Left renal pelvis (tissue), 4 donors: ENCODE results near the gene RASSF4. TPM values are rescaled to one million over a fixed set of nuclear protein-coding genes. Genes with fewer than 3 reads are reported as not detected.
A peak's percentile ranks its signal among the peaks of the same experiment; 100 is the strongest.

Source experiments
- DNase-seq, 4 donors: peaks; one replicate each; pipeline ENCODE4 v3.0.0-alpha.2; 2013; ENCODE audit warnings: low read depth in 4 of 4, low spot score in 3 of 4
- polyA plus RNA-seq, 4 donors: library from polyadenylated mRNA; unstranded; fragments of 120-200 nt; gene quantifications; one replicate each; pipeline ENCODE4 v1.2.1, GENCODE V29; 2013; ENCODE audit not compliant: insufficient read length in 4 of 4

Gene RASSF4
- polyA plus RNA-seq, 4 donors, result 12.7 to 39.2 (median 24.1) TPM

- no peak for DNase-seq
These were observed 25.6 kb downstream of the RASSF4 start for GRCh38 chr10:44985175-44985681.

DNA sequence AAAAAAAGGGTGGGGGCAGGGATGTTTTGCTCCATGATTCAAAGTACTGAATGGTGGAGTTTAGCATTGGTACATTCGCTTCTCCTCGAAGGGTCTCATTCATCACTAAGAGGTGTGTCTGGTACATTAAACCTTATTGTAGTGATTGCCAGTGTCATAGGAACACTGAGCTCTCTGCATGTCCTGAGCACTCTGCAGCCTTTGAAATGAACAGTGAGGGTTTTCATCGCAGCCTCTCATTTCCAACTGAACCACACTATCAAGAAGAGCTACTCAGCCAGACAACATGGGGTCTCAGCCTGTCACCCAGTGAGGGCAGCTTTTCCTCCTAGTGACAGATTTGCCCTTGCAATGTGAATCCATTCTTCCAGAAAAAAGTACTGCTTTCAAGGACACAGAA lies 26.6 kb downstream of the RASSF4 start:
- no peak for DNase-seq

GRCh38 chr10:44986670-44987069 lies 27.1 kb downstream of the RASSF4 start:
- no peak for DNase-seq

DNA sequence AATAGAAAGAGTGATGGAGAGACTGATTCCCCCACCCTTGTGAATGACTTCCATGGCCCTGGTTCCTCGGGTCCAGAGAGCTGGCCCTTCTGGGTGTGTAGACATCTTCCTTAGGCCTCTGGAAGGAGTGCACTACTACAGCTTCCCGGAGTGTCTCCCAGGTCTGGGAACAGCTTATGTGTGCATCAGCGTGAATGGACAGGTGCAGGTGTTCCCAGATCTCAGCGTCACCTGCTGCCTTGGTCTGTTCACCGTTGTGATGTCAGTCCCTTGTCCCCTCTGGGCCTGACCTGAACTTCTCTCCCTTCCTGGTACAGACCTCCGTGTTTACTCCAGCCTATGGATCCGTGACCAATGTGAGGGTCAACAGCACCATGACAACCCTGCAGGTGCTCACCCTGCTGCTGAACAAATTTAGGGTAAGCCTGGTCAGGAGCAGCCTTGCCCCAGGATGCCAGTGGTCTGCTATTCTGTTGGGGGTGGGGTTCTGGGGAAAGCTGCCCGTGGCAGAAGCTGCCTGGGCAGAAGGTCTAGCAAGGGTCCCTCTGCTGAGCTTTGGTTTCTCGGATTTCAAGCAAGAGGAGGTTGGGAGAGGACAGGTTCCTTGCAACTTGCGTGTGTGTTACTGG lies 29.5 kb downstream of the RASSF4 start:
- DNase-seq, result no peak

GRCh38 chr10:44989597-44990301 lies 30.1 kb downstream of the RASSF4 start:
- DNase-seq, result no peak

DNA sequence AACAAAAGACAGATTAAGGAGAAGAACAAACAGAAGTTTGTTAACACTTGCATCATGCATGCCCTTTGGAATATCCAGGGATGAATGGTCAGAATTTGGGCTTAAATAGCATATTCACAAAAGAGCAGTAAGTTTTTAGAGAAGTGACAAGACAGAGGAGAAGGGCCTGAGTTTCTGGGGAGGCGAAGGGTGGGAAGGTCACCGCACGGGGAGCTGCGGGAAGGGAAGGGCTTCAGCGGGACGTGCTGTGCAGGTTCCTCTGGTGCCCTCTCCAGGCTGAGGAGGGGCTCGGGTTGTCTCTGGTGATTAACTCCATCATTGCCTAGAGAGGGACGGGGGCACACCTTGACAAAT lies 30.7 kb downstream of the RASSF4 start:
- DNase-seq, result no peak

DNA sequence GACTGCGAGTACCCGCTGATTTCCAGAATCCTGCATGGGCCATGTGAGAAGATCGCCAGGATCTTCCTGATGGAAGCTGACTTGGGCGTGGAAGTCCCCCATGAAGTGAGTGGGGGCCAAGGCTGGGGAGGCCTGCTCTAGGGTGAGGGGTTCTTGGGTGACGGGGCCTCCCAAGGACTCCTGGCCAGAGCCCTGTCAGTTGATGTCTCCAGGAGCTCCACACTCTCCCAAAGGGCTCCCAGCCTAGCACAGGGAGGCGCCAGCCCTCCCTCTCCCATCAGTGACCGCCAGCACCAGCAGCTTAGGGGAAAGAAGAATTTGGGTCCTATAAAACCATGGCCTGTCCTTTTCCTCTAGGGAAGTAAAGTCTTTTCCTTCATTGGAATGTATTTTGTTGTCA lies 31.4 kb downstream of the RASSF4 start:
- DNase-seq, result no peak

DNA sequence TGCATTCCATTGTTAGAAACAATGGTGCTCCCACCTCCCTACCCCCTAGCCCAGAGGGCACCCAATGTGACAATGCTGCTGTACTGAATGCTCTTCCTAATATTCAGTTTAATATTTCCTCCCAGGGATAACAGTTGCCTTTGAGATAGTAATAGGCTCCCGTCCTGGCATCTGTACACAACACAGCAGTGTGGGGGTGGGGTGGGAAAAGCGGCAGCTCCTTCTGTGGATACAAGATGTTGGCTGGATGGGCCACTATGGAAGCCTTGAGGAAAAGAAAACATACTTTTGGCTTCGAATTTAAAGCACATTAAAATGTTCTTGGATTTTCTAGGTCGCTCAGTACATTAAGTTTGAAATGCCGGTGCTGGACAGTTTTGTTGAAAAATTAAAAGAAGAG lies 32.0 kb downstream of the RASSF4 start:
- DNase-seq, result no peak

DNA sequence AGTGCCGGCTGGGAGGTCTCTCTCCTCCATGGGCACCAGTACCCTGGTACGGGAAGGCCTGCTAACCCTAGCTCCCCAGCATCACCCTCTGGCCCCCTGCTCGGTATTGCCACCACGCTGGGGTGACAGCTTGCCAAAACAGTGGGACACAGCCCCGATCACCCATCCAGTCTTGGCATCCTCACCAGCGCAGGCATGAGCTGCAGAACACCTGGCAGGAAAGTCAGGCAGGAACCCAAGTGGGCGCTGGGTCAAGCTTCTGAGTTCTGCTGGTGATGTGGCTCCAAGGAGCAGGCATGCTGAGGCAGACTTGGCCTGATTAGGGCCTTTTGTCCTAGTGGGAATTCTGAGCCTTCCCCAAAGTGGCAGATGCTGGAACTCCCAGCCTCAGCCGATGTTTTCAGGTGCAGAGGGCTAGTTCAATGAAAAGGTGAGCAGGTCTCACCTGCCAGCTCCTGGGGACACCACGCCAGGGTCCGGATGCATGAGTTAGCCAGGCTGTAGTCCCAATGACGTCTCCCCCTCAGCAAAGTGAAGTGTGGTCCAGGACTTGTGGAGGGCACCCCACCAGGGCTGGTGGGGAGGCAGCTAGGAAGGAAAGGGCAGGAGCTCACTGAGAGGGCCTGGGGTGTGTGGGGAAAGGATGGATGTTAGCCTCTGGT lies 32.6 kb downstream of the RASSF4 start:
- DNase-seq, result no peak

GRCh38 chr10:44992732-44993225 lies 33.2 kb downstream of the RASSF4 start:
- no peak for DNase-seq

- DNase-seq, result no peak
These were observed 33.8 kb downstream of the RASSF4 start for GRCh38 chr10:44993226-44993921.

DNA sequence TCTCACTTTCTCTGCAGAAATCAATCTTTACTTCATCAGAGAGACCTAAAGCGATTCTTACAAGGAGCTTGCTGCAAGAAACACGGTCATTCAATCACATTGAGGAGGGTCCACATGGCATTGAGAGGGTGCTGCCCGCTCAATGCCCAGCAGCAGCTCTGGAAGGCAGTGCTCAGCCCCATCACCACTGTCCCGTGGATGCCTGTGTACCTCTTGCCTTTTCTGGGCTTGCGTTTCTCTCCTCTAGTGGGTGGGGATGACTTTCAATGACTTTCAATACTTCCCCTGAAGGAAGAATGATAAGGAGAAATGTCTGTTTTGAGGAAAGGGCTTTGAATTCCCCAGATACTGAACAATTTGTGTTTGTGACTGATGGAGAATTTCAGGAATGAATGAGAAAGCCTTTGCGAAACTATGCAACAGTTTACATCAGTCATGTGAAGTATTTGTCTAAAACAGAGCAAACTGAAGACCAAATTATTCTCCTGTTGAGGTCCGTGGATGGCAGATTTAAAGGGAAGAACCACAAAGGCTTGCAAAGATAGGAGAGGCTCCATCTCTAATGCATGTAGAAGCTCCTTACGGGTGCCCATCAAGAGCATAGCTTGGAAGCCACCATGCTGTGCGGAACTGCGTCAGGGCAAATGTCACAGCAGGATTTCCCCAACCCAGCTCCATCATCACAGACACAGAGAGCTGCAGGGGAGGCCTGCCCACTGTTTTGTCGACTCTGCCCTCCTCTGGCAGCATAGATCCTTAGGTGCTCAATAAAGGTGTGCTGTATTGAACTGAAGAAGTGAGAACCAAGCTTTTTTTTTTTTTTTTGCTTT lies 34.5 kb downstream of the RASSF4 start:
- no peak for DNase-seq

GRCh38 chr10:44994752-44995530 lies 35.3 kb downstream of the RASSF4 start:
- no peak for DNase-seq

- DNase-seq, result no peak
These were observed 35.9 kb downstream of the RASSF4 start for GRCh38 chr10:44995581-44995913.

- DNase-seq, result no peak
These were observed 36.5 kb downstream of the RASSF4 start for GRCh38 chr10:44995914-44996669.

DNA sequence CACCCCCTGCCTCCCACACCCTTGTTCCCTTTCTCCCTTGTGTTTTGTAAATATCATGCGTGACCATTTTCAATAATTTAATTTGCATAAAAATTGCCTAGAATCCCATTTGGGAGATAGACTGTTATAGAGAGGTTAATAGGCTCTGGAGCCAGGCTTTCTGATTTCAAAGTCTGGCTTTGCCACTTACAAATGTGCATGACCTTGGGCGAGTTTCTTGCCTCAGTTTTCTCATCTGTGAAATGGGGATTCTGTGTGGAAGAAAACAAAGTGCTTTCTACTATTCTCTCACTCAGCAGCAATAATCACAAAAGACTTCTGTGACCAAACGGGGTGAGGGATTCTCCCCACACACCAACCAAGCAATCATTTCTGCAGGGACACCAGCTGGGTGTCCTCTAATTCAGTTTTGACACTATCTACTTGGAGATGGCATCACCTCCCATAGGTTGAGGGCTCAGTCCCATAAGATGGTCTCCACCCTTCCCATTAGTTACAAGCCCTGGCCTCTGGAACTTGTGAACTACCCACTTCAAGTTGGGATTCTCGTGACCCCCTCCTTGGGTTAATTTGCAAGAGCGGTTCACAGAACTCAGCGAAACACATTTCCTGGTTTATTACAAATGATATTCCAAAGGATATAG lies 37.6 kb downstream of the RASSF4 start:
- DNase-seq, result no peak

DNA sequence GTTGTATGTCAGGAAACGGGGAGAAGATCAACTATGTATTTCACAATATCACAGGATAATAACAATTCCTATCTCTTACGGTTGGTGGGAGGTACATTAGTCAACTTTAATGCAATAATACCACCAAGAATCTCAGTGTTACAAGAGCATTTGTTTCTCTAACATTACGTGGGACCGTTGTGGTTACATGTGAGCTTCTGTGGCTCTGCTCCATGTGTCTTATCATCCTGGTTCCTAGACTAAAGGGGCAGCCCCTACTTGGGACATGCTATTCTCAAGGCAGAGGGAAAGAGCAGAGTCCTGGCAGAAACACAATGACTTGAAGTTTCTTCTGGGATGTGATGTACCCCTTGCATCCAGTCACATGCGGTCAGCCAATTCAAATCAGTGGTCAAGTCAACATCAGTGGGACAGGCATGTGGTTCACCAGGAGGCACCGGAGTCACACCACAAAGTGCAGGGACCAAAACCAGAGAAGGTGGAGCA lies 38.6 kb downstream of the RASSF4 start:
- no peak for DNase-seq

DNA sequence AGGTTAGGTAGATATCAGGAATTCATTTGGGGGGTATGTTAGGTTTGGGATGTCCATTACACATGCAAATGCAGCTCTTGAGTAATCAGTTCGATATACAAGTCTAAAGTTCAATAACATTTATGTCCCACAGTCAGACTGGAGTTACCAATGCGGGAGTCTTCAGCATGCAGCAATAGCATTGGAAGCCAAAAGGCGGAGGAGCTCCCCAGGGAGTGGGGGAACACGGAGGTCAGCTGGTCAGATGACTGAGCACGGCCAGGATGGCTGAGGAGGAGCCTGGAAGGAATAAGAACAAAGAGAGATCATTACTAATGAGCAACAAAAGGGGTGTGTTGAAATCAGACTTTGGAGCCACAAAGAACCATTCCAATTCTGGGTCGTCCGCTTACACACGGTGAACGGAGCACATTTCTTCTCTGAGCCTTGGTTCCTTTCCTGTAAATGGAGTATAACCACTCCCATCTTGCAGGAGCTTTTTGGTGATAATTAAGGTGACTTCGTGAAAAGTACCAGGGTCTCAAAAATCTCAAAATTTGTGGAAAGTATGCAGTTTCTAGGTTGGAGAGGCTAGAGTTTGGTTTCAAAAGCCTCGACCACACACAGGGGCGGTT lies 40.6 kb downstream of the RASSF4 start:
- peak in 1 of 4 donors; percentile 33 for DNase-seq
